ENCODE measurements around the gene BANF2.

The BANF2 gene

DNA sequence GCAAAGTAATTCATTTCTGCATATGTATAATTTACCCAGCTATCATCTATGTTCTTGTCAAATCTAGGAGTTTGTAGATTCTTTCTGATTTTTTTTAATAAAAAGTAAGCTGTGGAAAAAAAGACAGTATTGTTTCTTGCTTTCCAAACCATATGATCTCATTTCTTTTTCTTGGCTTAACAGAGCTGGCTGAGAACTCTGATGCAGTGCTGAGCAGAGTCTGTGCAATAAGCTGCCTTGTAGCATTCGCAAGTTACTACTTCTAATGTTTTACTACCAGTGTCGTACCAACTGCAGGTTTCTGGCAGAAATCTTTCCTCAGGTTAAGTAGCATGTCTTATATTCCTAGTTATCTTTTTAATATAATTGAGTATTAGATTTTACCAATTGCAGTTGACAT lies 33.3 kb upstream of the BANF2 start:
- no peak for TF ChIP-seq ZFX (IDR thresholded peaks at IDR 0.05; ENCODE audit: borderline replicate concordance)
- TF ChIP-seq, protein P1, sequence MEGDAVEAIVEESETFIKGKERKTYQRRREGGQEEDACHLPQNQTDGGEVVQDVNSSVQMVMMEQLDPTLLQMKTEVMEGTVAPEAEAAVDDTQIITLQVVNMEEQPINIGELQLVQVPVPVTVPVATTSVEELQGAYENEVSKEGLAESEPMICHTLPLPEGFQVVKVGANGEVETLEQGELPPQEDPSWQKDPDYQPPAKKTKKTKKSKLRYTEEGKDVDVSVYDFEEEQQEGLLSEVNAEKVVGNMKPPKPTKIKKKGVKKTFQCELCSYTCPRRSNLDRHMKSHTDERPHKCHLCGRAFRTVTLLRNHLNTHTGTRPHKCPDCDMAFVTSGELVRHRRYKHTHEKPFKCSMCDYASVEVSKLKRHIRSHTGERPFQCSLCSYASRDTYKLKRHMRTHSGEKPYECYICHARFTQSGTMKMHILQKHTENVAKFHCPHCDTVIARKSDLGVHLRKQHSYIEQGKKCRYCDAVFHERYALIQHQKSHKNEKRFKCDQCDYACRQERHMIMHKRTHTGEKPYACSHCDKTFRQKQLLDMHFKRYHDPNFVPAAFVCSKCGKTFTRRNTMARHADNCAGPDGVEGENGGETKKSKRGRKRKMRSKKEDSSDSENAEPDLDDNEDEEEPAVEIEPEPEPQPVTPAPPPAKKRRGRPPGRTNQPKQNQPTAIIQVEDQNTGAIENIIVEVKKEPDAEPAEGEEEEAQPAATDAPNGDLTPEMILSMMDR (IDR thresholded peaks at IDR 0.05), result no peak
- H3K27ac ChIP-seq, result no peak overlapping the region

DNA sequence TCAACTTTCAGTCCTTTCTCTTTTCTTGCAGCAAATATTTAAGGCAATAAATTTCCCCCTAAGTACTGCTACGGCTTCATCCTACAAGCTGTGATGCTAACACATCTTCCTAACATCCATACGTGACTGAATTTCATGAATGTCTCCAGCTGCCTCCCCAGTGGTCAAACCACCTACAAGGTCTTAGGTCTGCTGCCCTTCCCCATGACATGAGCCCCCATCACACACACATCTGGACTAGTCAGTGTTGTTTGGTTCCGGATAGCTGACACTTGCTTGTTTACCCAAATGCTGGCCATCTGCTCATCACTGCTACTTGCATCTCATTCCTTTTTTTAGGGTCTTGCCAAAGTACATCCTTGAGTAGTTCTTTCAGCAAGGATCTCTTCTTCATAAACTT lies 32.3 kb upstream of the BANF2 start:
- no peak for TF ChIP-seq ZFX (IDR thresholded peaks at IDR 0.05; ENCODE audit: borderline replicate concordance)
- no peak overlapping the region for H3K27ac ChIP-seq

DNA sequence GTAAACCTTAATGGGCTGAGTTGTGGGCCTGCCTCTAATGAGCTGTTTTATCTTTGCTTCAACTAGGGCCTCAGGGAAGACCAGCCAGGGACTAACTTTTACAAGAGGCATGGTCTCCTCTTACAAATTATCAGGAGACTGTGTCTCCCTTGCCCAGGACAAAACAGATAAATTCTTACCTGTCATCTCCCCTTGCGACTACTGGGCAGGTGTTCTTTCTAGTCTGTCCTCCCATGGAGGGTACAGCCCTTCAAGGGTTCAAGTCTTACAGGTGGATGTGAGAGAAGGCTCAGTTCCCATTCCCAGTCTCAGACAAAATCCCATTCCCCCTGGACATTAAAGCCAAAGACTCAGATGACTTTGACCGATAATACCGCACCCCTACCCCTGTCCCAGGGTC lies 31.3 kb upstream of the BANF2 start:
- TF ChIP-seq ZFX (IDR thresholded peaks at IDR 0.05; ENCODE audit: borderline replicate concordance), result no peak
- TF ChIP-seq, protein P1 (IDR thresholded peaks at IDR 0.05), result no peak
- H3K27ac ChIP-seq, result no peak overlapping the region

DNA sequence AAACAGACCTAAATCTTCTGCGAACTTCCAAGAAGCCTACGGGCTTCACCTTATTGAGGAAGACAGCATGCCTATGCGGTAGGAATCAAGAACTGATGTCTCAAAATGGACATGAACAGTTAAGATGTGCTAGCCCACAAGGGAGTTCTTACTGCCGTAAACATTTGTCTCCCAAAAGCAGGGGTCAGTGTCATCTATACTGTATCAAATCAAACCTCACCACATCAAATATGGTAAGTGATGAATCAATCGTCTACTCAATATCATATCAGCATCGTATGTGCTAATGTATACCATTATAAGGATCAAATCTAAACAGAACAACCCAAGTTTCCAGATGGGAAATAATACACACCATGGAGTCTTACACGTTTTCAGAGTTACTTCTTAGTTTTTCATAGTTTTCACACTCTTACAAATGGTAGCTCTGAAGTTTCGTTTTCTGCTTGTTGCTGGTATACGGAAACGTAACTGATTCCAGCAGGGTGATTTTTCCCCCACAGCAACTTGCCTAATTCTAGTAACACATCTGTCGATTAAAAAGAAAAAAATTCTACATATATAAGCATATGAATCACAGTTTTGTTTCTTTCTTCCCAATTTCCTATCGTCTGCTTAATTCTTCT lies 30.3 kb upstream of the BANF2 start:
- TF ChIP-seq, protein P1 (IDR thresholded peaks at IDR 0.05), result no peak
- TF ChIP-seq ZFX (IDR thresholded peaks at IDR 0.05; ENCODE audit: borderline replicate concordance), result no peak
- H3K27ac ChIP-seq, result no peak overlapping the region

DNA sequence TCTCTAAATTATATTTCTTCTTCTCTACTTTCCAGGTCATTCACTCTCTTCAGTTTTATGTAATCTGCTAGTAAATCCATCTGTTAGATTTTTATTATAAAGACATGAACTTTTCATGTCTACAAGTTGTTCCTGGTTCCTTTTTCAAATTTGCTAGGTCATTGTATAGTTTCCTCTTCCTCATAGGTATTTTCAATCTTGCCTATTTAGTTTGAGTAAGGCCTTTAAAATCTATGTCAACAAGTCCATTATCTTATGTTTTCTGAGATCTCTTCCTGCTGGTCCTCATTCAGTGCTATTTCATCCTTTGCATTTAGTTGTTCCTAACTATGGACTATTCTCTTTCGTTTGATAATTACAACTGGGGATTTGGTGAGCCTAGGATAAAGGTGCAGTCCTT lies 28.8 kb upstream of the BANF2 start:
- no peak for TF ChIP-seq ZFX (IDR thresholded peaks at IDR 0.05; ENCODE audit: borderline replicate concordance)
- TF ChIP-seq, protein P1 (IDR thresholded peaks at IDR 0.05), result no peak
- H3K27ac ChIP-seq, result no peak overlapping the region

DNA sequence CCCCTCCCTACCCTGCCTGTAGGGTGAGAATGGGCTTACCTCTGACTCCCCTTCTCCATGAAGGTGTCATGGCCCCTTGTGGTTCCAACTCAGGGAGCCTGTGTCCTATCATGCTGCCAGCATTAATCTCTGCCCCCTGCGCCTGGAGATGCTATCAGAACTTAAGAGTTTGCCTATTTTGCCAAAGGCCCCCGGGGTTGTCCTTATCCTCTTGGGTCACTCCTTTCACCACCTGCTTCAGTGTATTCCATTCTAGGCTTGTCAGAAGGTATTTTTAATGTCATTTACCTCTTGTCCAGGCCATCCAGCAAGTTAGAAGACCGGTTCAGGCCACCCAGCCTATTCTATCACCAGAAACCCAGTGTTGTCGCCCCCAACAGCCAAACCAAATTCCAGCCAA lies 28.2 kb upstream of the BANF2 start:
- TF ChIP-seq ZFX (IDR thresholded peaks at IDR 0.05; ENCODE audit: borderline replicate concordance), result no peak
- TF ChIP-seq, protein P1 (IDR thresholded peaks at IDR 0.05), result no peak
- no peak overlapping the region for H3K27ac ChIP-seq

DNA sequence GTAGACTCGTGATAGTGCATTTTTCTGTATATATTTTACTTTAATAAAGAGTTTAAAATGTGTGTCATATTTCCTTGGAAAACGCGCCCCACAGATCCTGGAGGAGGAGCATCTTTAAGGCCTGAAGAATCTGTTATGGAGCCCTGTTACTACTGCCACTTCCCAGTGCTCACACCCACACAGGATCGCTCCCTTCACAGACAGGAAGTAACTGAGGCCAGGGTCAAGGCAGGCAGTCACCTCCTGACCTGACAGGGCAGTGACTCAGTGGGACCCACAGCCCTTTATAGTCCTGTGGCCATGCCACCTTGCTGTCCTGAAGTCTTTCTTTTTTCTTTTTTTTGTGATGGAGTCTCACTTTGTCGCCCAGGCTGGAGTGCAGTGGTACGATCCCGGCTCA lies 26.7 kb upstream of the BANF2 start:
- H3K27ac ChIP-seq, result no peak overlapping the region
- TF ChIP-seq, protein P1 (IDR thresholded peaks at IDR 0.05), result no peak
- no peak for TF ChIP-seq ZFX (IDR thresholded peaks at IDR 0.05; ENCODE audit: borderline replicate concordance)

Measured in 22Rv1 (cell line).